NCI-H1694 (cell line): ENCODE results near the gene SET.
A peak's percentile ranks its signal among the peaks of the same experiment; 100 is the strongest.
"Not testable (repeated sequence)": the region's sequence is repeated elsewhere in the genome, so short reads cannot be mapped to it uniquely, and the experiment has no call there.

Experiments used
- DNase-seq: peaks from one replicate; lab custom pipeline; 2025; lab: John Stamatoyannopoulos, UW

Gene SET, protein sequence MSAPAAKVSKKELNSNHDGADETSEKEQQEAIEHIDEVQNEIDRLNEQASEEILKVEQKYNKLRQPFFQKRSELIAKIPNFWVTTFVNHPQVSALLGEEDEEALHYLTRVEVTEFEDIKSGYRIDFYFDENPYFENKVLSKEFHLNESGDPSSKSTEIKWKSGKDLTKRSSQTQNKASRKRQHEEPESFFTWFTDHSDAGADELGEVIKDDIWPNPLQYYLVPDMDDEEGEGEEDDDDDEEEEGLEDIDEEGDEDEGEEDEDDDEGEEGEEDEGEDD

DNA sequence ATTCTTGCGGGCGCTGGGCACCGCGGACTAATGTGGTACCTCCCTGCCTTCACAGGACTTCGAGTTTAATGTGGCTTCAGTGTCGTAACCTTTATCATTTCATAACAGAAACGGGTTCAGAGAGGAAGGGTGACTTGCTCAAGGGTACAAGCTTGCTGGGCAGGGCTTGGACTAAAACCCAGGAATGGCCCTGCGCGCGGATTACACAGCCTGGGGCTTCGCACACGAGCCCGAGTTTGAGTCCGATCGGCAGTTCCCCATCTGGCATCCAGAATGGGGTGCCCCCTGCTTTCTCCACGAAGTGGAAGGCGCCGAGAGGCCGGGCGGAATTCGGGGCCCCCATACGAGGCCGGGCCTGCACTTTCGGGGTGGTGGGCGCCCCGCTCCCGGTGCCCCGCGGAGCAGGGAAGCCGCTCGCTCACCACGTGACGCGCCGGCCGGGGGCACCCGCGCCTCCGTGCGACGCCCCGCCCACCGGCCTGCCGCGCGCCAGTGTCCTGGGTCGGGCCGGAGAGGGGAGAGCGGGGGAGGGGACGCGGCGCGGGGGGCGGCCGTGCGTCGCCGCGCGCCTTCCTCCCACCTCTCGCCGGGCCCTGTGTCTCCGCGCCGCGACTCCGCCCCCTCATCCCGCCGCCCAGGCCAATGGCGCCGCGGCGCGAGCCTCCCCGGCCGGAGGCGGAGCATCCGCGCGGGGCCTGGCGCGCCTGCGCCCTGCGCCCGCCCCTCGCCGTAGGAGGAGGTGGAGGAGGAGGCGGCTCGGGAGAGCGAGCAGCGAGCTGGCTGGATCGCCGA is at the start of gene SET:
TSS of gene SET (plus strand) at position 722 of the 792 bp plus-strand sequence. CDS start 361 bp downstream, outside the sequence.
- DNase-seq = peak; percentile 69

DNA sequence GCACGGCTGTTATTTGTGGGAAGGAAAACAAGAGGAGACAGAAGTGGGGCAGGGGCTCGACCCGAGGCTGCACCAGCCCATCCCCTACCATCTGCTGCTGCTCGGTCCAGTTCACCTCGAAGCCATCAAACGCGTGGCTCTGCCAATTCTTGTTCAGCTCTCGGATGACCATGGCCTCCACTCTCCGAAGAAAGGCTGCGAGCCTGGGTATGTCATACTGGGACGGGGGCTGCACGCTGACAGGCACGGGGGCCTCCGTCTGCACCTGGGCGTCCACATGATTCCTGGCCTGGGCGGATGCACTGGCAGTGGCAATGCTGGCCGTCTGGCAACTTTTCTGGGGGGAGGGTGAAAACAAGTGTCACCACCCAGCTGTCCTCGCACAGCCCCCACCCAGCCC is 48.4 kb upstream of the SET start:
- DNase-seq = no peak

DNA sequence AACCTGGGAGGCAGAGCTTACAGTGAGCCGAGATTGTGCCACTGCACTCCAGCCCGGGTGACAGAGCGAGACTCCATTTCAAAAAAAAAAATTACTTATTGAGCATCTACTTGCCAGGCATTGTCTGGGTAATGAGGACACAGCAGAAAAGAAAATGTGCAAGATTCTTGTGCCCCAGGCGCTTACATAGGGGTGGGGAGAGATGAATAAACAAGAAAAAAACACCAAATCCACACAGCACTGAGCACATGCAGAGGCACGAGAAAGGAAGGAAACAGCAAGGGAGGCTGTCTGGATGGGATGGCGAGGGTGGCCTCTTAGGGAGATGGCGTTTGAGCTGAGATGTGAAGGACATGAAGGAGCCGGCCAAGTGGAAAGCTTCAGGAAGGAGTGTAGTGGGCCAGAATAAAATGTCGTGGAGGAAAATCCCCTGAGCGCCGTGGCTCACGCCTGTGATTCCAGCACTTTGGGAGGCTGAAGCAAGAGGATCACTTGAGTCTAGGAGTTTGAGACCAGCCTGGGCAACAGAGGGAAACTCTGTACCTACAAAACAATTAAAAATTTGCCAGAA is 46.3 kb upstream of the SET start:
- no peak for DNase-seq

DNA sequence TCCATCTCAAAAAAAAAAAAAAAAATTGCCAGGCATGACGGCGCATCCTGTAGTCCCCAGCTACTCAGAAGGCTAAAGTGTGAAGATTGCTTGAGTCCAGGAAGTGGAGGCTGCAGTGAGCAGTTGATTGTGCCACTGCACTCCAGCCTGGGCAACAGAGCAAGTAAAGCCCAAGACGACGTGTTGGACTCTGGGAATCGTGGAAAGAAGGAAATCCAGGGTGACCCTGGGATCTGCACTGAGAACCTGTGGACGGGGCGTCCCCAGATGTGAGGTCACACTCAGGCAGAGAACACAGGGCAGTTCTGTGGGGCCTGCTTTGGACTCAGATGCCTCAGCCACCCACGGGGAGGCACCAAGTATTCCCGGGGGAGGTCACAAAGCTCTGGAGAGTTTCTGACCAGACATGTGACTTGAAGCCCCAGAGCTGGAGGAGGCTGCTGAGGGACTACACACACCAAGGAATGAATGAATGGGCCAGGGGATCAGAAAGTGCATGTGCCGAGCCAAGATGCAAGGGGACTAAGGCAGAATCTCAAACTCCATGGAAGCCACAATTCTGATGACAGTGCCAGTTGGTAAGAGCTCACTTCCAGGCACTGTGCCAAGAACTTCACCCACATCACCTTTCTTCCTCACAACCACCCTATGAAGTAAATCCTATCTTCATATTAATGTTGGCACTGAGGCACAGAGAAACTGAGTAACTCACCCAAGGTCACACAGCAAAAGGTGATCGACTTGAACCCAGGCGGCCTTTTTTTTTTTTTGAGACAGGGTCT is 45.3 kb upstream of the SET start:
- no peak for DNase-seq

DNA sequence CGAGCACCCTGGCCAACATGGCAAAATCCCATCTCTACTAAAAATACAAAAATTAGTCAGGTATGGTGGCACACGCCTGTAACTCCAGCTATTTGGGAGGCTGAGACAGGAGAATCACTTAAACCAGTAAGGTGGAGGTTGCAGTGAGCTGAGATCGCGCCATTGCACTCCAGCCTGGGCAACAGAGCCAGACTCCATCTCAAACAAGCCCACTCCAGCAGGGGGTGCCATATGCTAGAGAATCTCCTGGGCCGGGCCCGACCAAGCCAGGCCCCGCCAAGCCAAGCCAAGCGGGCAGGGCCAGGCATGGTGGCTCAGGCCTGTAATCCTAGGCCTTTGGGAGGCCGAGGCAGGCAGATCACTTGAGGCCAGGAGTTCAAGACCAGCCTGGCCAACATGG is 40.8 kb upstream of the SET start:
- not testable (repeated sequence) for DNase-seq

DNA sequence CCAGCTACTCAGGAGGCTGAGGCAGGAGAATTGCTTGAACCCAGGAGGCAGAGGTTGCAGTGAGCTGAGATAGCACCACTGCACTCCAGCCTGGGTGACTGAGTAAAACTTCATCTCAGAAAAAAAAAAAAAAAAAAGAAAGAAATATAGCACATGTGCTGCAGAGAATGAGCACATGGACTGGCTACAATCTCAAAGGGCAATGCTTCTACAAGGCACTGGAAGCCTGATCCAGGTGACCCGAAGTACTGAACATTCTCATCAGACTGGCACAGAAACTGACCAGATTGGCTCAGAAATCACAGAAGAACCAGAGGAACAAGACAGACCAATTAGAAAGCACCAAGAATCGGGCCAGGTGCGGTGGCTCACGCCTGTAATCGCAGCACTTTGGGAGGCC is 37.2 kb upstream of the SET start:
- DNase-seq = no peak

DNA sequence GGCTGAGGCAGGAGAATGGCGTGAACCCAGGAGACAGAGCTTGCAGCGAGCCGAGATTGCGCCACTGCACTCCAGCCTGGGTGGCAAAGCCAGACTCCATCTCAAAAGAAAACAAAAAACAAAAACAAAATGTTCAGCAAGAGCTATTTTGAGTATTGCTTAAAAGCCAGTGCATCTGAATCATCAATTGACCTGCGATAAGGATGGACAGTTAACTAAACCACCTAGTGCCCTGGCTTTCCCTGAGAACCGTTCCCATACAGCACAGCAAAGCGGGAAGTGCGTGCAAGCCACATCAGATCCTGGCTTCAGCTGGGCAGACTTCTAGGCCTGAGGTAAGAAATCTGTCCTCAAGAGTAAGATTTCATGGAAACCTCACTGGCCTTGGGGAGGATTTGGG is 35.1 kb upstream of the SET start:
- no peak for DNase-seq

DNA sequence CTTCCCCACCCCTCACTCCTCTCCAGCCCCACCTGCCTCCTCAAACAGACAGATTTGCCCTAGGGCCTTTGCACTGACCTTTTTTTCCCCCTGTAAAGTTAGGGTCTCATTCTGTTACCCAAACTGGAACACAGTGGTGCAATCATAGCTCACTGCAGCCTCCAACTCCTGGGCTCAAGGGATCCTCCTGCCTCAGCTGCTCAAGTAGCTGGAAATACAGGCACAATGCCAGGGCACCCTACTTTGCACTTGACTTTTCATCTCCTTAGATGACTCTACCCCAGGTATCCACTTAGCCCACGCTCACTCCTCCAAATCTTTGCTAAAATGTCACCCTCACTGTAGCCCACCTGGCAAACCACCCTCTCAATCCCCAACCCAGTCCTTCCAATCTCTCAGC is 34.5 kb upstream of the SET start:
- no peak for DNase-seq

DNA sequence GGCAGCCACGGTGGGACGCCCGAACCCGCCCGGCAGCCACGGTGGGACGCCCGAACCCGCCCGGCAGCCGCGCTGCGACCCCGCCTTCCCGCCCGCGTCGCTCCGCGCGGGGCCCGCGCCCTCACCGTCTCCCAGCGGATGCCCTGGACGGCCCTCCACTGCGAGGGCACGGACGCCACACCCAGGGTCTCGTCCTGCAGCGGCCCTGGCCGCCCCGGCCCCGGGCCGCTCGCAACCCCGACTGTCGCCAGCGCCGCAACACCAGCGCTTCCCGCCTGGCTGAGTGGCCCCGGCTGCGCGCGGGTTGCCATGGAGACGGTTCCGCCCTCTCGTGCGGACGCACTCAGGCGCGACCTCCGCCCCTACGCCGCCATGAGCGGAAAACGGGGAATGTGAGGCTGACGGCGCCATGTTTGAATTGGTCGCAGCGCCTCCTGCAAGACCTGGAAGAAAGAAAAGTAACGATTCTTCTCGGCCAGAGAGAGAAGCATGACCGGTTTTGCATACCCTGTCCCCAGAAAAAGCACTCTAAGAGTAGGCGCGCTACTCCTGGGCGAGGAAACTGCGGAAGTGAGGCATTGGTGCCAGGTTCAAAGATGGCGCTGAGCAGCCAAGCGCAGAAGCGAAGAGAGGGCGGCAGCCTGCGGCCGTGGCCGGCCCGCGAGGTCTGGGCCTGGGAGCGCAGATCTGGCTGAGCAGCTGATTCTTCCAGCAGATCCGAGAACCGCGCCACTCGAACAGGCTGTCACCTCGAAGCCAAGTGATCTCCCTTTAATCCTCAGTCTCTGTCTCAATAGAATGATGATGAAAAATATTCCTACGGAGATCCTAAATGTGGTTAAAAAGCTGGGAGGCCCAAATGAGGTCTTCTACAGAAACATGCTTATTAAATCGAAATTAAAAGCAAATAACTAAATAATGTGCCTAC is 32.3 kb upstream of the SET start, which contains the start of gene DYNC2I2:
TSS of gene DYNC2I2 (minus strand) at position 432 of the 928 bp plus-strand sequence. CDS start at position 311, 121 bp downstream.
- DNase-seq = peak; percentile 42

DNA sequence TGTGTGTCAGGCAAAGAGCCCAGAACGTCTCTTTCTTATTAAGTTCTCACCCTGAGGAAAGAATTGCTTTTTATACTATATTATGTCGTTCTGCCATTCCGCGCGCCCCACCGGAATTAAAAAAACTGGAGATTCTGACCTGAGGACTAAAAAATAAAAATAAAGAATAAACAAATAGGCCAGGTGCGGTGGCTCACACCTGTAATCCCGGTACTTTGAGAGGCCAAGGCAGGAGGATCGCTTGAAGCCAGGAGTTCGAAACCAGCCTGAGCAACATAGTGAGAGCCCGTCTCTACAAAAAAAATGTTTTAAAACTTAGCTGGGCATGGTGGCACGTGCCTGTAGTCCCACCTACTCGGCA is 31.7 kb upstream of the SET start:
- no peak for DNase-seq

DNA sequence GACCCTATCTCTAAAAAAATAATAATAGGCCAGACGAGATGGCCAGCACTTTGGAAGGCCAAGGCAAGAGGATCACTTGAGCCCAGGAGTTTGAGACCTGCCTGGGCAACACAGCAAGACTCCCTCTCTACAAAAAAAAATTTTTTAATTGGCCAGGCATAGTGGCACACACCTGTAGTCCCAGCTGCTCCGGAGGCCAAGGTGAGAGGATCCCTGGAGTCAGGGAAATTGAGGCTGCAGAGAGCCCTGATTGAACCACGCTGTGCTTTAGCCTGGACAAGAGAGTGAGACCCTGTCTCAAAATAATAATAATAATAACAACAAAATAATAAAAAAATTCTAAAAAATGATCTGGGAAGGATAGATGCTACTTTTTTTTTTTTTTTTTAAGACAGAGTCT is 31.2 kb upstream of the SET start:
- no peak for DNase-seq

DNA sequence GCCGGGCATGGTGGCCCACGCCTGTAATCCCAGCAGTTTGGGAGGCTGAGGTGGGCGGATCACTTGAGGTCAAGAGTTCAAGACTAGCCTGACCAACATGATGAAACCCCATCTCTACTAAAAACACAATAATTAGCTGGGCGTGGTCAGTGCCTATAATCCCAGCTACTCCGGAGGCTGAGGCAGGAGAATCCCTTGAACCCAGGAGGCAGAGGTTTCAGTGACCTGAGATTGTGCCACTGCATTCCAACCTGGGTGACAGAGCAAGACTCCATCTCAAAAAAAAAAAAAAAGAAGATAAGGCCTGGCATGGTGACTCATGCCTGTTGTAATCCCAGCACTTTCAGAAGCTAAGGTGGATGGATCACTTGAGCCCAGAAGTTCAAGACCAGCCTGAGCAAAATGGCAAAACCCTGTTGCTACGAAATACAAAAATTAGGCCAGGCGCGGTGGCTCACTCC is 22.5 kb upstream of the SET start:
- DNase-seq = not testable (repeated sequence)

DNA sequence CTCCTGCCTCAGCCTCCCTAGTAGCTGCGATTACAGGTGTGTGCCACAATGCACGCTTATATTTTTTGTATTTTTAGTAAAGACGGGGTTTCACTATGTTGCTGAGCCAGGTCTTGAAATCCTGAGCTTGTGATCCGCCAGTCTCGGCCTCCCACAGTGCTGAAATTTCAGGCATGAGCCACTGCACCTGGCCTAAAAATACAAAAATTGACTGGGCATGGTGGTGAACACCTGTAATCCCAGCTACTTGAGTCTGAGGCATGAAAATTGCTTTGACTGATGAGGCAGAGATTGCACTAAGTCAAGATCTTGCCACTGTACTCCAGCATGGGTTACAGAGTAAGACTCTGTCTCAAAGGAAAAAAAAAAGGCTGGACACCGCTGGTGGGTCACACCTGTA is 19.2 kb upstream of the SET start:
- DNase-seq = no peak

DNA sequence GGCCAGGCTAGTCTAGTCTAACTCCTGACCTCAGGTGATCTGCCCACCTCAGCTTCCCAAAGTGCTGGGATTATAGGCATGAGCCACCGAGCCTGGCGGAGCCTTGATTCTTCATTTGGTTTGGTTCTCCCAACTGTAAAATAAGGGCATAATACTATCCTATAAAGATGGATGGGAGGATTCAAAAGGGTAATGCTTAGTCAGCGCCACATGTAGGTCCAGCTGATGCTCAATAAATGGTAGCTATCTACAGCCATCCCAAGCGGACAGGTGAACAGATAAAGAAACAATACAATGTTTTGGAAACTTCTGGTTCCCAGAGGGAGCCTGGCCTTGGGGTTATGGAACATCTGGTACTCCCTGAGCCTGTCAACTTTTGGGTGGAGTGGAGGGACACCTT is 13.6 kb upstream of the SET start:
- no peak for DNase-seq

DNA sequence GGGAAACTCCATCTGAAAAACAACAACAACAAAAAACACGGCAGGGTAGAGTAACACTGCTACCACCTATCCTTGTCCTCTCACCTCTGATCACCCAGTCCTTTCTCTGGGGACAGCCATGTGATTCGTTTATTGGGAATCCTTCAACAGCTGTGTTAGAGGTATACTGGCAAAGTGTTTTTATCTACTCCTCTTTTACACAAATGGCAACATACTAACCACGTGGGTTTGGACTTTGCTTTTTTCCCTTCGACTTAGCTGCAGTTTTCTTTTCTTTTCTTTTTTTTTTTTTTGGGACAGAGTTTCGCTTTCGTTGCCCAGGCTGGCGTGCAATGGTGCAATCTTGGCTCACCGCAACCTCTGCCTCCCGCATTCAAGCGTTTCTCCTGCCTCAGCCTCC is 11.2 kb upstream of the SET start:
- no peak for DNase-seq

DNA sequence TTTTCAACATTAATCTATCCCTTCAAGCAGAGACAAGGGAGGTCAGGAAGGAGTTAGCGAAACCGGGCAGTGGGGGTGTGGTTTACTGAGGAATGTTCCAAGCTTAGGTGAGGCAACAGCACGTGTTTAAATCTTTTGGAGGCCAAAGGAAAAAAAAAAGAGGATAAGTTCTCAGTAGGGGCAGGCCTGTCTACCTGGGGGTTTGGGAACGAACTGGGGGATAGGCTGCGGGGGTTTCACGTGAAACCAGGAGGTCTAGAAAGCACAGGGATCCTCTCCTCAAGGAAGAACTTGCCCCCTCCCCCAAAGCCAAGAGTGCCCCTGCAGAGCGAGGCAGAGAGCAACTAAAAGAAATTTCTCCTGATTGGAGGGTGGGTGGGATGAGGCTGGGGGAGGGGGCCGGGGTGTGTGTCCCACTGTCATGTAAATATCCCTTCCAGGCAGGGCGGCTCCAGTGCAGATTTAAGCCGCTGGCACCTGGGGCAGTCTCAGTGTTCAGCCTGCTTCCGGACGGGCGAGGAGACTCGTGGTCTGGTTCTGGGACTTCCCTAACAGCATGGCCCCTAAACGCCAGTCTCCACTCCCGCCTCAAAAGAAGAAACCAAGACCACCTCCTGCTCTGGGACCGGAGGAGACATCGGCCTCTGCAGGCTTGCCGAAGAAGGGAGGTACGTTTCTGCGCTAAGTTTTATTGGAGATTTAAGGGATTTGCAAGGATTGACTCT is 5.5 kb upstream of the SET start:
- no peak for DNase-seq

DNA sequence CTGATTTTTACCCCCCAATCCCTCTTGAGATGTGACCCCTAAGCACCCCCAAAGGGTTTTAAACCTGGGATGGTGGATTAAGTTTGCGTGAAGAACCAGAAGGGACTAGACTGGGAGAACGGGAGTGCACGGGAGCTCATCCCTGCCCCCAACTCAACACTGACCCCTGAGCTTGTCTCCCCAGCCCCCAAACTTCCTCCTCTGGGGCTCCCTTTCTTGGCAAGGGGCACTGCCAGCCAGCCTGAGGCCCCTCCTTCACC is 5.0 kb upstream of the SET start:
- DNase-seq = no peak

DNA sequence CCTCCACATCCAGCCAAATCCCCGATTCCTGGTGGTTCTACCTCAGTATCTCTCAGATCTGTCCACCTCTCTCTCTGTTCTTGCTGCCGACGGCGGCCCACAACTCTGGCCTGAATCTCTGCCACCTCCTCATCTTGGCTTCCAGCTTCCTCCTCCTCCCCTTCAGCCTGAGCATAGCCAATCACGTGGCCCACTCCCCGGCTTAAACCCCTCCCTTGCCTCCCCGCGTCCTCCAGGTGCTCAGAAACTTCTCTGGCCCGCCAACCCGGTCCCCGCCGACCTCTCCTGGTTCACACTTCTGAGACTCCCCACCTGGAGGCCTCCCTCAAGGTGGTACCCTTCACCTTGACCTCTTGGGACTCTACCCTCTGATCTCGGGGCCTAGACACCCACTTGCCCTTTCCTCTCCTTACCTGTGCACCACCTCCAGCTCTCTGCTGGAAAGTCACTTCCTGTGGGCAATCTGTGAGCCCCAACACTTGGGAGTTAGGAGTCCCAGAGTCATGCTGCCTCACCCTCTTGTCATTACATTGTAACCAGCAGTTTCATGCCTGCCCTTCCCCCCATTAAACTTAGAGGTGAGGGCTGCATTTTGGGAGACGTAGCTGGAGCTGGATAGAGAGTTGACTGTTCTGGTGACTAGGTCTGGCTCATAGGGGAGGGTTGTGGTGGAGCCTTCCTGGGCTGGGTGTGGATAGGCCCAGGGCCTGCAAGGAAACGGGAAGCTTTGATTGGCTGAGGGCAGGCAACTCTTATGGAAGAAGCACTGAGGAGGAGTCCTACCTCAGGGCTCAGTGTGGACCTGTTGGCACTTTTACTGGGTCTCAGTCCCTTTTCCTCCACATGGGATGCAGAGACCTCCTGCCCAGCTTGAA is 4.5 kb upstream of the SET start:
- no peak for DNase-seq

DNA sequence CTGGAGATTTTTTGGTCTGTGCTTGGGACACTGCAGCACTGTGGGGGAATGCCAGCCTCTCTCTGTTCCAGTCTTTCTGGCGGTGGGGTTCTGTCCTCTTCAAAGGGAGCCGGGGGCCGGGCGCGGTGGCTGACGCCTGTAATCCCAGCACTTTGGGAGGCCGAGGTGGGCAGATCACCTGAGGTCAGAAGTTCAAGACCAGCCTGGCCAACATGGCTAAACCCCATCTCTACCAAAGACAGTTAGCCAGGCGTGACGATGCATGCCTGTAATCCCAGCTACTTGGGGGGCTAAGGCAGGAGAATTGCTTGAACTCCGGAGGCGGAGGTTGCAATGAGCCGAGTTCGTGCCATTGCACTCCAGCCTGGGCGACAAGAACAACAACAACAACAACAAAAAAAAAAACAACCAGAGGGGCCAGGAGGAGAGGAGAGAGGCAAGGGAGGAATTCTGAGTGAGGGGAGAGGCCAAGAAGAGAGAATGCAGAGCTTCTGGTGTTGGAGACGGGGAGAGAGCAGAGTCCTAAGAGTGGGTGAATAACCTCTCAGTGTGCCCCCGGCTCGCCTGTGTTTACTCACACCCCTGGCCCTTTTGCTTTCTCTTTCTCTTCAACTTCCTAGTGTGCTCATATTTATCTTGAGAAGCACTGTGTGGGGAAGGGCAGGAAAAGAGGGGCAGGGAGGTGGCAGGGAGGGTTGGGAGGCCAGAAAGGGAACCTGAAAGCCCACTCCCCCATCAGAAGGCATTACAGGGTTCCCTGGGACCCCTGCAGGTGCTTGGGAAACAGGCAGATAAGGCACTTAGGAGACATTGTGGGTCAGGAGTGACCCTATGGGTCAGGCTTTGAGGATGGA is 3.2 kb upstream of the SET start:
- no peak for DNase-seq
